ENCODE results near the gene PLCL2. TPM values are rescaled to one million over a fixed set of nuclear protein-coding genes. Genes with fewer than 3 reads are reported as not detected.

PLCL2 gene
- total RNA-seq (2022; extraction: Qiagen RNA extraction), result 4.1 to 6.8 TPM (median 4.4 TPM) in 5 replicates

DNA sequence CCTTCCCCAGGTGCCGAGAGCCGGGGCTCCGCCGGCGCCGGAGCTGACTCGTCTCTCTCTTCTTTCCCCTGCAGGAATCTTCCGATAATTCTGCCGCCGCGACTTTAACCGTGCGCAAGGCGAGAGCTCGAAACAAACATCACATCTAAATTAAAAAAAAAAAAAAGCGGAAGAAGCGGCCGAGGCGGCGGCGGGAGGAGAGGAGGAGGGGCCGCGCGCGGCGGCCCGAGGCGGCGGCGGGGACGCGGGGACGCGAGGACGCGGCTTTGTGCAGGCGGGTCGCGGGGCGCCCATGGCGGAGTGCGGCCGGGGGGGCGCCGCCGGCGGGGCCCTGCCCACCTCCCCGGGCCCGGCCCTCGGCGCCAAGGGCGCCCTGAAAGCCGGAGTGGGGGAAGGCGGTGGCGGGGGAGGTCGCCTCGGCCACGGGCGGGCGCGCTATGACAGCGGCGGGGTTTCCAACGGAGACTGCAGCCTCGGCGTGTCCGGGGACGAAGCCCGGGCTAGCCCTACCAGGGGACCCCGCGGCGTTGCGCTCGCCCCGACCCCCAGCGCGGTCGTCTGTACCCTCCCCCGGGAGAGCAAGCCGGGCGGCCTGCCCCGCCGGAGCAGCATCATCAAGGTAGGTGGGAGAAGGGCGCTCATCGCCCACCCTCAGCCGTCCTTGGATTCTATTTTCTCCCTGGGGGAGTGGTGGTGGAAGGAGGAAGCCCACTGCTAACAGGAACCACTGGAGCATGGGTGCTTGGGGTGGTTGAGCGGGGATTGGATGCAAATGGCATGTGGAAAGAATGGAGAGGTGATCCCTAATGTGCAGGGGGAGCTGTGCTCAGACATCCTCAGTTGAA is at the start of gene PLCL2:
TSS of gene PLCL2 (plus strand) at position 208 of the 845 bp plus-strand sequence. CDS start at position 293, 85 bp downstream.

